Common myeloid progenitor, CD34-positive (primary cell): ENCODE data around the gene RPS29.
"Not testable (repeated sequence)": the region's sequence is repeated elsewhere in the genome, so short reads cannot be mapped to it uniquely, and the experiment has no call there.

Experiments used
- CTCF ChIA-PET: fragments of 350-600 bp; sonication (Branson Sonifier 250); formaldehyde crosslinking; loops from one replicate; lab custom pipeline; 2021; ENCODE audit warnings: antibody characterized with exemption; lab: Charles Lee
- POLR2A ChIA-PET: fragments of 350-600 bp; sonication (Branson Sonifier 250); formaldehyde crosslinking; loops from one replicate; lab custom pipeline; 2021; ENCODE audit warnings: antibody characterized with exemption; lab: Charles Lee
- DNase-seq, 3 donors: peaks; one replicate each; pipeline versions ENCODE4 v3.0.0 to v3.0.0-alpha.2; 2013
- H3K27ac ChIP-seq, 2 experiments: 1 replicate in 1 of 2; 2 replicates in 1 of 2; pipeline ENCODE4 v1.7.0; 2013; ENCODE audit warnings: inconsistent platforms in 2 of 2, low read length in 2 of 2, mild to moderate bottlenecking in 2 of 2, low read depth in 1 of 2, moderate library complexity in 1 of 2; ENCODE audit not compliant: severe bottlenecking in 2 of 2, insufficient read depth in 1 of 2, poor library complexity in 1 of 2
- H3K27me3 ChIP-seq, 5 experiments: replicated peaks in 2 of 5; 1 replicate in 3 of 5; 2 replicates in 2 of 5; pipeline versions ENCODE4 v1.6.1 to v1.7.0; 2013; ENCODE audit warnings: low read length in 4 of 5, mild to moderate bottlenecking in 2 of 5, moderate library complexity in 2 of 5, inconsistent platforms in 1 of 5; ENCODE audit not compliant: insufficient read depth in 5 of 5, control insufficient read depth in 4 of 5
- H3K36me3 ChIP-seq, 4 experiments: 1 replicate in 2 of 4; 2 replicates in 2 of 4; pipeline versions ENCODE4 v1.6.1 to v1.7.0; 2013; ENCODE audit warnings: low read length in 3 of 4, control low read depth in 1 of 4, mild to moderate bottlenecking in 1 of 4; ENCODE audit not compliant: control insufficient read depth in 4 of 4, insufficient read depth in 4 of 4
- H3K4me1 ChIP-seq, 4 experiments: 1 replicate in 3 of 4; 2 replicates in 1 of 4; pipeline versions ENCODE4 v1.6.1 to v1.7.1; 2013; ENCODE audit warnings: low read length in 3 of 4, mild to moderate bottlenecking in 3 of 4, control low read depth in 1 of 4, inconsistent platforms in 1 of 4, moderate library complexity in 1 of 4; ENCODE audit not compliant: control insufficient read depth in 4 of 4, insufficient read depth in 4 of 4; ENCODE audit errors: control extremely low read depth in 1 of 4
- H3K4me3 ChIP-seq, 7 experiments: 1 replicate in 4 of 7; 2 replicates in 3 of 7; pipeline versions ENCODE4 v1.5.1 to v1.7.0; 2013; ENCODE audit warnings: mild to moderate bottlenecking in 7 of 7, low read length in 6 of 7, moderate library complexity in 6 of 7, inconsistent platforms in 2 of 7, low read depth in 2 of 7, control low read depth in 1 of 7; ENCODE audit not compliant: insufficient read depth in 4 of 7, control insufficient read depth in 1 of 7; ENCODE audit errors: extremely low read depth in 1 of 7
- H3K9me3 ChIP-seq, 5 experiments: 1 replicate in 4 of 5; 2 replicates in 1 of 5; pipeline versions ENCODE4 v1.6.1 to v1.7.1; 2013; ENCODE audit warnings: low read length in 4 of 5, mild to moderate bottlenecking in 2 of 5, inconsistent platforms in 1 of 5, low read depth in 1 of 5, moderate library complexity in 1 of 5; ENCODE audit not compliant: control insufficient read depth in 4 of 5, insufficient read depth in 2 of 5; ENCODE audit errors: control extremely low read depth in 1 of 5
- WGBS: methylation state at CpG from one replicate; pipeline ENCODE4 v1.1.5; 2013; ENCODE audit not compliant: insufficient coverage; 5-methylcytosine and 5-hydroxymethylcytosine counted together

Gene RPS29

GRCh38 chr14:49622022-49622607, 35.9 kb upstream of the RPS29 start:
- H3K9me3 ChIP-seq = no peaks in the 10 kb centered on the region
- CTCF ChIA-PET = interaction anchor here (0.9 to 4.5 kb wide), 5 partner anchors 8 to 36 kb away, joined by 3 to 28 read pairs (median 20); partner anchors contain the start of genes DNAAF2 and RPS29
- peak overlapping the region in 6 of 7 experiments; percentile 90 to 99 (median 97) for H3K4me3 ChIP-seq
- no peak for DNase-seq
- POLR2A ChIA-PET = interaction anchor here (2.5 to 3.1 kb wide), 4 partner anchors 11 to 36 kb away, joined by 7 to 46 read pairs (median 20); partner anchors contain the start of genes LRR1 and RPS29
- H3K36me3 ChIP-seq = peaks cover 2 to 41% (median 14%) of the 10 kb centered on the region in 4 experiments
- 90% methylated on average over 3 of the region's 3 CpGs for WGBS
- H3K27me3 ChIP-seq = no peaks in the 10 kb centered on the region
- peaks cover 17 to 48% (median 35%) of the 10 kb centered on the region in 4 experiments for H3K4me1 ChIP-seq
- H3K27ac ChIP-seq = peak overlapping the region in 1 of 2 experiments; percentile 99

DNA sequence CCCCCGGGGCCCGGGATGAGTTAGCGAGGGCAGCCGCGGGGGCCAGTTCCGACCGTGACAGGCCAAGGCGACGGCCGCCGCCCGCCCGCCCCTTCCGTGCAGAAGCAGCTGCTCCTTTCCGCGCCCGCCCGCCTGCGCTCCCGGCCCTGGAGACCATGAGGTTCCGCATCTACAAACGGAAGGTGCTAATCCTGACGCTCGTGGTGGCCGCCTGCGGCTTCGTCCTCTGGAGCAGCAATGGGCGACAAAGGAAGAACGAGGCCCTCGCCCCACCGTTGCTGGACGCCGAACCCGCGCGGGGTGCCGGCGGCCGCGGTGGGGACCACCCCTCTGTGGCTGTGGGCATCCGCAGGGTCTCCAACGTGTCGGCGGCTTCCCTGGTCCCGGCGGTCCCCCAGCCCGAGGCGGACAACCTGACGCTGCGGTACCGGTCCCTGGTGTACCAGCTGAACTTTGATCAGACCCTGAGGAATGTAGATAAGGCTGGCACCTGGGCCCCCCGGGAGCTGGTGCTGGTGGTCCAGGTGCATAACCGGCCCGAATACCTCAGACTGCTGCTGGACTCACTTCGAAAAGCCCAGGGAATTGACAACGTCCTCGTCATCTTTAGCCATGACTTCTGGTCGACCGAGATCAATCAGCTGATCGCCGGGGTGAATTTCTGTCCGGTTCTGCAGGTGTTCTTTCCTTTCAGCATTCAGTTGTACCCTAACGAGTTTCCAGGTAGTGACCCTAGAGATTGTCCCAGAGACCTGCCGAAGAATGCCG, 35.1 kb upstream of the RPS29 start:
- WGBS = 6% methylated on average over 65 of the region's 65 CpGs
- ChIA-PET POLR2A (interaction anchor here (0.9 to 3.1 kb wide), 8 partner anchors 11 to 146 kb away, joined by 3 to 46 read pairs (median 10); partner anchors contain the start of genes KLHDC2, LRR1 and RPS29), CTCF (interaction anchor here (0.9 to 4.5 kb wide), 10 partner anchors 9 to 159 kb away, joined by 3 to 28 read pairs (median 6); partner anchors contain the start of genes DNAAF2 and RPS29)
- DNase-seq = peak; percentile 83 to 89 (median 86)
- Histone ChIP-seq H3K36me3 (peaks cover 2 to 42% (median 15%) of the 10 kb centered on the region in 4 experiments), H3K27me3 (no peaks in the 10 kb centered on the region), H3K4me1 (peaks cover 17 to 48% (median 35%) of the 10 kb centered on the region in 4 experiments), H3K4me3 (peak overlapping the region; percentile 75 to 99 (median 95)), H3K9me3 (no peaks in the 10 kb centered on the region), H3K27ac (peak overlapping the region; percentile 96 to 99)

DNA sequence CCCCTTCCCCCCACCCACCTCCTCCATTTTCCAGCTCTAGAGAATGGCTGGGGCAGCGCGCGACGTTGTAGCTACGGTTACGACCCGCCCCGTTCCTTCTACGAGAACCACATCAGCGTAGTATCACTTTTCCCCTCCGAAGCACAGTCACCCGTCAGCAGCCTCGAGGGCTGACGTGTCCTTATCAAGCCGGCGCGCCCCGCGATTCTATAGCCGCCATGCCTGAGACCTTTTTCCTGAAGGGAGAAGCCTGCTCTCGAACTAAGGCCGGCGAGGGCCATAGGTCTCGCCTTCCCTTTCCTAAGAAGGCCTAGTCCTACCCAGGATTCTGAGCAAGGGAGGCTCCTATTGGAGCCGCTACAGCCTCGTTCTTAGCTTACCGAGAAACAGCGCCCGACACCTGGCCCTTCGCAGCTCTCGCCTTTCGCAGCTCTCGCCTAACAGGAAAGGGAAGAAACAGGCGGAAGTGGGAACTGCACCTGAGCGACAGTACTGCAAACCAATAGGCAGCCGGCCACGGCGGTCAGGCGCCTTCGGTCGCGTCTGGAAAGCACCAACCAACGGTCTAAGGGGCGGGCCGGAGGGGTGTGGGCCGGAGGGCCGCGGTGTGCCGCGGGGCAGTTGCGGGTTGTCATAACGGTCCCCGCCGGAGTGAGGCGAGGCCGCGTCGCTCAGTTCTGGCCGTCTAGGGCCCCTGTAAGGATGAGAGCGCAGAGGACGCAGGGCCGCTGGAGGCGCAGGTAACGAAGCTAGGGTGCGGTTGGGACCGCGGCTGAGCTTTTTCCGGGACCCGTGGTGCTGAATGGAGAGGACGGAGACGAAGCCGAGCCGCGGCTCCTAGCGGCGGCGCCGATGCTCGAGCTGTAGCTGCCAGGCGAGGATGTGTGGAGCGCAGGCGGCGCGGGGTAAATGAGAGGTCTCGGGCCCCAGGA, 34.3 kb upstream of the RPS29 start, which contains the start of the genes MGAT2 and RPL36AL:
Gene MGAT2, plus strand, starts transcription at position 618 of the 932 bp plus-strand sequence. CDS start 470 bp downstream, outside the sequence.
Gene RPL36AL, minus strand, starts transcription at position 445 of the 932 bp plus-strand sequence. CDS start 1,522 bp downstream, outside the sequence.
- under 1% methylated on average over 83 of the region's 85 CpGs for WGBS
- H3K27me3 ChIP-seq = no peaks in the 10 kb centered on the region
- peak within 1 kb of the TSS; percentile 75 to 99 (median 95) for H3K4me3 ChIP-seq
- ChIA-PET CTCF (interaction anchor here (1.1 to 4.5 kb wide), 13 partner anchors 10 to 194 kb away, joined by 3 to 28 read pairs (median 3); partner anchors contain the start of genes DNAAF2 and RPS29), POLR2A (interaction anchor here (0.9 to 3.1 kb wide), 9 partner anchors 11 to 147 kb away, joined by 3 to 46 read pairs (median 9); partner anchors contain the start of genes KLHDC2, LRR1 and RPS29)
- H3K36me3 ChIP-seq = peaks cover 5 to 42% (median 15%) of the 10 kb centered on the region in 4 experiments
- peak within 1 kb of the TSS; percentile 96 to 99 for H3K27ac ChIP-seq
- H3K9me3 ChIP-seq = no peaks in the 10 kb centered on the region
- peak; percentile 97 for DNase-seq
- H3K4me1 ChIP-seq = peaks cover 17 to 48% (median 35%) of the 10 kb centered on the region in 4 experiments

- WGBS = 0% methylated on average over 2 of the region's 11 CpGs
- H3K36me3 ChIP-seq = peaks cover 5 to 42% (median 15%) of the 10 kb centered on the region in 4 experiments
- no peak for DNase-seq
- no peaks in the 10 kb centered on the region for H3K9me3 ChIP-seq
- ChIA-PET POLR2A (interaction anchor here (0.9 to 3.1 kb wide), 7 partner anchors 13 to 148 kb away, joined by 3 to 46 read pairs (median 11); partner anchors contain the start of genes KLHDC2, LRR1 and RPS29), CTCF (interaction anchor here (1.1 to 4.5 kb wide), 10 partner anchors 10 to 195 kb away, joined by 3 to 28 read pairs (median 4); partner anchors contain the start of genes DNAAF2 and RPS29)
- H3K27me3 ChIP-seq = no peaks in the 10 kb centered on the region
- H3K4me3 ChIP-seq = peak overlapping the region; percentile 75 to 99 (median 95)
- H3K27ac ChIP-seq = peak overlapping the region; percentile 96 to 99
- peaks cover 17 to 48% (median 35%) of the 10 kb centered on the region in 4 experiments for H3K4me1 ChIP-seq
Measured at GRCh38 chr14:49619730-49620129, 33.5 kb upstream of the RPS29 start.

DNA sequence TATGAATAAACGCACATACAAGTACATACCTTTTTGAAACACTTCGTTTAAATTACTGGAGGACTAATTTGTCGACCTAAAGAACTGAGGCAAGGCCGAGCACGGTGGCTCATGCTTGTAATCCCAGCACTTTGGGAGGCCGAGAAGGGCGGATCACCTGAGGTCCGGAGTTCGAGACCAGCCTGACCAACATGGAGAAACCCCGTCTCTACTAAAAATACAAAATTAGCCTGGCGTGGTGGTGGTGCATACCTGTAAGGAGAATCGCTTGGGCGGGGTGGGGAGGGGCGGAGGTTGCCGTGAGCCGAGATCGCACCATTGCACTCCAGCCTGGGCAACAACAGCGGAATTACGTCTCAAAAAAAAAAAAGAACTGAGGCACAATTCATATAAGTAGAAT, 33.1 kb upstream of the RPS29 start:
- H3K27me3 ChIP-seq, DNase-seq, H3K9me3 ChIP-seq: not testable (repeated sequence)
- Histone ChIP-seq H3K36me3 (peaks cover 5 to 40% (median 15%) of the 10 kb centered on the region in 4 experiments), H3K4me3 (peak overlapping the region in 6 of 7 experiments; percentile 90 to 99 (median 97)), H3K27ac (peak overlapping the region in 1 of 2 experiments; percentile 99), H3K4me1 (peaks cover 17 to 48% (median 35%) of the 10 kb centered on the region in 4 experiments)
- CTCF ChIA-PET = interaction anchor here (1.1 to 4.5 kb wide), 4 partner anchors 9 to 33 kb away, joined by 3 to 28 read pairs (median 12); partner anchors contain the start of genes DNAAF2 and RPS29
- POLR2A ChIA-PET = interaction anchor here (2.5 to 3.0 kb wide), 3 partner anchors 17 to 33 kb away, joined by 7 to 25 read pairs (median 16); partner anchors contain the start of genes LRR1 and RPS29
- WGBS = 92% methylated on average over 17 of the region's 19 CpGs
